GM18907 (cell line): ENCODE results near the gene POU3F3.

Experiments
- ATAC-seq: cut with Tn5 transposase; IDR thresholded peaks from one replicate; pipeline ENCODE4 v1.9.1; 2021; ENCODE audit warnings: mild to moderate bottlenecking, moderate library complexity; ENCODE audit not compliant: unreplicated experiment

The POU3F3 gene

DNA sequence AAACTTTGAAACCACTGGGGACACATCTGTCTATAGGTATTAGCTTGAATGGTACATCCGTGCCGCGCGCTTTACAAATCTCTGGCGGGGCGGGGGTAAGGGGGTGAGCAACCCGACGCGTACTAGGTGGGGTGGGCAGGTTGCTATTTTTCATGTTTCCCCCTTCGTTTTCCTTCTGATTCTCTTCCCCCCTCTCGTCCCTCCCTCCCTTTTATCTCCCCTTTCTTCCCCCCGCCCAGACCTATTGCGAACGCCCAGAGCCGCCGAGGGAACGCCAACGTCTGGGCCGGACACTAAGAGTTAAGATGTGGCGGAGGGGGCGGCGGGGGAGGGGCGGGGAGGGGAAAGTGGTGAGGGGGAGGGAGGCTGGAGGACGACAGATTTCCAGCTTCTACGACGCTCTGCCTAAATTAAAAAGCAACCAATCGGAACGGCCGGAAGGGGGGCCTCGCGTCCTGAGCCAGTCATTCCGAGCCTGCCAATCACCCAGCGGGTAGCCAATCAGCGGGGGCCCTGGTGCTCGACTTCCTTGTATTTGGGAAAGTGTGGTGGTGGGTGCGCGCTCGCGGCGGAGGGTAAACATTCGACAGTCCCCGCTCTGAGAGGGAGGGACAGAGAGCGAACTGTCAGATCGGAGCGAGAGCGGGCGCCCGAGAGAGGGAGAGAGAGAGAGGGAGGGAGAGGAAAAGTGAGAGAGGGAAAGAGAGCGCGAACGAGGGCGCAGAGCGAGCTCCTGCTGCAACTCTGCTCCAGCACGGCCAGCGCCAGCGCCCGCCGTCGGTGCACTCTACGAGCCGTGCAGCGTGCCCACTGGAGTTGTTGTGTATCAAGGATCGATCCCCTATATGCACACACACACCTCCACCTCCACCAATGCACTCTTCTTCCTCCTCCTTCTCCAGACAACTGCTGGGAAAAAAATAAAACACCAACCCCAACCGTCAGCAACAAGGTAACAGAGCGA lies at the start of gene POU3F3:
Gene POU3F3 (plus strand): TSS at position 582 of the 964 bp plus-strand sequence. CDS start 1,396 bp downstream, outside the sequence.
- peak; percentile 45 for ATAC-seq

DNA sequence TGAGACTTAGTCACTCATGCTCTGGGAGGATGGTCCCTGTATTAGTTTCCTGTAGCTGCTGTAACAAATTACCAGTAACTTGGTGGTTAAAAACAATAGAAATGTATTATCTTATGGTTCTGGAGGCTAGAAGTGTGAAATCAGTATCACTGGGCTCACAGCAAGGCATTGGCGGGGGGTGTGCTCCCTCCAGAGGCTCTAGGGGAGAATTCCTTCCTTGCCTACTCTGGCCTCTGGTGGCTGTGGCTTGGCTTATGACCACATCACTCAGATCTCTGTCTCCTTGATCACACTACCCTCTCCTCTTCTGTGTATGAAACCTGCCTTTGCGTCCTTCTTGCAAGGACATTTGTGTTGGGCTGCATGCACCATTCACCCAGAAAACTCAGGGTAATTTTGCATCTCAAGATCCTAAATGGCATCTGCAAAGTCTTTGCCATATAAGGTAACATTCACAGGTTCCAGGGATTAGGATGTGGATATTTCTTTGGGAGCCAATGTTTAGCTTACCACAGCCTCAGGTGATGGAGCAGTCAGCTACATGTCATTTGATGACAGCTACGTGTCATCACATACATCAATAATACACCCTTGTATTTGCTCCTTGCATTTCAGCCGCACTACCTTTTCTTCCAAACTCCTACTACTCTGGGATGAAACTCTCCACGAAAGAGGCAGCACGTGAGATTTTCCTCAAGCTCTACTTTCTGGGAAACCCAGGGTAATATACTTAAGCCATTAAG lies 49.6 kb upstream of the POU3F3 start:
- no peak for ATAC-seq

DNA sequence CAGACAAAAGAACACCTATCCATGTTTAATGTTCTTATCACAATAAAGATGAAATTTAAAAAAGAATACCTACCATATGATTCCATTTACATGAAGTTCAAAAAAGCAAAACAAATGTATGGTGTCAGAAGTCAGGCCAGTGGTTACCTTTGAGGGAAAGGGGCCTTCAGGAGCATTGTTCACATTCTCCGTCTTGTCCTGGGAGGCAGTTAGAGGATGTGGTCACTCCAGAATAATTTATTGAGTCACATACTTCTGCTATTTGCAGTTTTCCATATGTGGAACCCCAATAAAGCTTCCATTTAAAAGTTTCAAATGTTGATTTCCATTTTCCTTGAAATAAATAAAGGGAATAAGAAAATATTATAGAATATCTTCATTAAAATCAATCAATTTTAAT lies 41.6 kb upstream of the POU3F3 start:
- no peak for ATAC-seq

DNA sequence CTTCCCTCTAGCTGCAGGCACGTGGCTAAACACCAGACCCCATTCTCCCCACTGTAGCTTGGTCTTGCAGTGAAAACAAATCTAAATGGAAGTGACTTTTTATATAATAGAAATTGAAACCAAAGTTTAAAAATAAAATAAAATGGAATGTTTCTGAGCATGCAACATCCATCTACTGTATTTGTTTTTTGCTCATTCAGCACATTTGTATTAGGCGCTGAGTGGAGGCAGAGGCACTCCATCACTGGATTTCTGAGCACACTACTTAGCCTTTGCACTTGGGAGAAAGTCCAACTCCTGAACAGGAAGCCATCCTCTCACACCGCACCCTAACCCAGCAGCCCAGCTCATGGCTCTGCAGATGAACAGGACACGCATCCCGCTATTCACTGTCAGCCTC lies 37.8 kb upstream of the POU3F3 start:
- ATAC-seq: no peak

DNA sequence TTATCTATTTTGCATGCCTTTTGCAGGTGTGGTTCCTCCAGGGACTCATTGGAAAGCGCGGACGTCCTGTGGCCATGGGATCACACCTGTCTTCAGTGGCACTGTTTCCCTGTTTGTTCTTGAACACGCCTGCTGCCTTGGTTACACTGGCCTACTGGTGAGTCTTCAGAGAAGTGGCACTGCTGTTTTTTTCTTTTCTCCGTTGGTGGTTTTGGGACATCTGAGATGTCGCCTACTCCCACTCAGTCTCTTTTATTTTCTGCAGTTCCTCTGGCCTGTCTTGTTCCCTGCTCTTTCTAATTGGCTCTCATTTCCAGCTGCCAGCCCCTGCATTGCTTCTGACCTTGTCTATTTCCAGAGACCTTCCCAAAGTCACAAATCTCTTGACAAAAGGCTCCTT lies 35.7 kb upstream of the POU3F3 start:
- no peak for ATAC-seq

DNA sequence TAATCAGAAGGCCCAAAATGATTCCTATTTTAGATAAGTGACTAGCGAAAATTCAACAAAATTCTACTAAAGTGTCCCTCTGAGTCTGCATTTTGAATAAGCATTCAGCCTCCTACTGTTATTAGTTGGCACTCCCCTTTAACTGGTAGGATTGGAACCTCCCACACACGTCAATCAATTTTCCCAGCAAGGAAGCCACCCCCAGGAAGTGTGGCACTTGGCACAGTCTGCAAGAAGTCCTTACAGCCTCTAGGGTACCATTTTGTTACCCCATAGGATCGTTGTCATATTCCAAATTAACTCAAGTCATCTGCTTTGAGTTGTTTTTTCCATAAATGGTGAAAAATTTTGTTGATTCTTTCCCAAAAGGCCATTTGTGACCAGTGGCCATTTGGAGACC lies 33.8 kb upstream of the POU3F3 start:
- ATAC-seq: no peak

DNA sequence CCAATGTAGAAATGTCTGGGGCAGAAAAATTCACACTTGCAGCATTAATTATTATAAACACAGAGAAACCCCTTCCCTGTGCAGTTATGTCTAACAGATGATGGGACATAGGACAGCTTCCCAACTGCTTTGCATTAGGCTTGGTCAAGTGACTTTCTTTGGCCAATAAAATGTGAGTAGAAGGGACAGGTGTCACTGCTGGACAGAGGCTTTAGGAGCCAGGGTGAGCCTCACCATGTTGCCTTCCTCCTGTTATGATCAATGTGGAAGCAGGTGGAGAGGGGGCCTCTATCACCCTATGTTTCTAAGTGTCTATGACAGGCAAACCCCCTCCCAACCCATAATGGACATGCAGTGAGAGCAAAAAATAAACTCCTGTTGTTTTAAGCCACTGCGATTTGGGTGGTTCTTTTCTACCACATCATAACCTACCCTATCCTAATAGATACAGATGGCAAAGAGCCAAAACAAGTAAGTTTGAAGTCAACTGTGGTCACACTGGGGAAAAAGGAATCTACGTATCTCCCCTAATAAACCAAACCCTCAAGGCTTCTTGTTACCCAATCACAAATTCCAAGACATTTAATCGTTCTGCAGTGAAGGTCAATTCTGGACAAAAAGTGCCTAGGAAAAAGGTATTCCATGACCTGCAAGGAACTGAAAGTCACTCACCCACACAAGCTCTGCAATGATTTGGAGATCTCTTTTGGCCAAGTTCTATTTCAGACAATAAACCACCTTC lies 28.6 kb upstream of the POU3F3 start:
- ATAC-seq: no peak

DNA sequence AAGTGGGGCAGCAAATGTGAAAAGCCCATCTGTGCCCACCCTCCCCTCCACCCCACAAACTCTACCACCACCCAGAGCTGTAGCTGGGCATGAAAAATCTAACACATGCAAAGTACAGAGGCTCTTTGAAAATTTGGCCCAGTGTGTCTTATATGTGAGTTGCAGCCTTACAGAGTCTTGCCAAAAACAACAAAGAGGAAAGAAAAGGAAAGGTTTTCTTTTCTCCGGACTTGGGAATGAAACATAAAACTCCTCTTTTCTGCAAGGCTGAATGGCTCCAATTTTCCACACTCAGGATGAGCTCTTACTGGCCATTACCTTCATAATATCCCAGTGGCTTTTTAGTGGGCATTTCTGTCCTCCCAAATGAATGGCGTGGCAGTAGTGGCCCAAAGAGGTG lies 27.9 kb upstream of the POU3F3 start:
- ATAC-seq: no peak

DNA sequence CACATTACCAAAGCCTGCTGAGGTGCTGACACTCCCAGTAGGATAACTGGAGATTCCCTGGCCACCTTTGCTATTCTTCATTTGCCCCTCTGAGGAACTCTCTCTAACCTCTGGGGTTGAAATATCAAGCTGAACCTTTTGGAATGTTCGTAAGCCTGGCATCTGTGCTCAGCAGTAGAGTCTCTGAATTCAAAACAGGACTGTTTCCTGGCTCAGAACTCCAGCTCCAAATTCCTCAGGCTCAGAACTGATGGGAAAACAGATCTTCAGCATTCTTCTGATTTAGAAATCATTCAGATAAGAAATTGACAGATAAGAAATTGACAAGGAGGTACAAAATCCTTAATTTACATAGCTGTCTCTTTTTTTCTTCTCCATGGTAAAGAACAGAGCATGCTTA lies 22.2 kb upstream of the POU3F3 start:
- no peak for ATAC-seq

DNA sequence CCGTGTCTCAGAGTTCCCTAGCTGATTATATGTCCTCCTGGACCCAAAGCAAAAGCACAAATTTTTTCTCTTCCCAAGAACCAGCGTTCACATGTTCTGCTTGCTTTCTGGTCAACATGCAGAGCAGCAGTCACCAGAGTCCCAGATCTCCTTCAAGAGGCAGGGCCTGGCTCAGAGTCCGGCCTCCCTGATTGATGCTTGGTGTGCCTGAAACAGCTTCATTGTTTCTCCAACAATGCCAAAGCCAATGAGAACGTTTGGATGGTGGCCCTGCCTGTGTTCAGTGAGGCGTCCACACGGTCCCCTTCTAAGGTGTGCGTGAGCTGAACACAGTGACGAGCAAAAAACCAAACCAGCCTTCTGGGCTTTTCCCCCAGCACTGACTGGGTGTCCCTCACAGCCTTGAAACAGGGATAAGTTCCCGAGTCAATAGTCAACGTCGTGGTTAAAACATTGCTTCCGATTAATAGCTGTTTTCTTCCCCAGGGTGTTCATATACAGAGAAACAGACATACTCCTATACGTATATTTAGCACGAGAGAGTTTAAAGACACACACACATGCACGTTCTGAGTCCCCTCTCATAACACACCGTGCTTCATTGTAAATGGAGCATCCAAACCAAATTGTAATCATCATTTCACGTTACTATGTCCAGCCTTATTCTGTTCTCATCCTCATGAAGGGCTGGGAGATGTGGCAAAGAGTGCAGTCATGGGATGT lies 19.3 kb upstream of the POU3F3 start:
- ATAC-seq: no peak

DNA sequence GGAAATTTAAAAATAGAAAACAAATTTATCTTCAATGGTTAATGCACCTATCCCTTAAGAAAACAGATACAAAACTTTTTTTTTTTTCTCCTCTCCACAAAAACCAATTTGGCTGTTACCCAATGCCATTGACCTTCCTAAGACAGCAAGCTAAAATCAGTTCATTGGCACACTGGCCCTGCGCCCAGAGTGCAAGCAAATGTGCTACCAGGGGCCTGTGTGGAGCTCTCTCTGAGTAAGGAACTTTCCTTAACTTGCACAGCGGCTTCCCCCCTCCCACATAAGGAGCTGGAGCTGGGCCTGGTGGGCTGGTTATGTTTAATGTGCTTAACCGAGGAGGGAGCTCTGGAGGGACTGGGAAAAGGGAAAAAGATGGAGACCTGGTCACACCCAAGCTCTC lies 17.6 kb upstream of the POU3F3 start:
- no peak for ATAC-seq

DNA sequence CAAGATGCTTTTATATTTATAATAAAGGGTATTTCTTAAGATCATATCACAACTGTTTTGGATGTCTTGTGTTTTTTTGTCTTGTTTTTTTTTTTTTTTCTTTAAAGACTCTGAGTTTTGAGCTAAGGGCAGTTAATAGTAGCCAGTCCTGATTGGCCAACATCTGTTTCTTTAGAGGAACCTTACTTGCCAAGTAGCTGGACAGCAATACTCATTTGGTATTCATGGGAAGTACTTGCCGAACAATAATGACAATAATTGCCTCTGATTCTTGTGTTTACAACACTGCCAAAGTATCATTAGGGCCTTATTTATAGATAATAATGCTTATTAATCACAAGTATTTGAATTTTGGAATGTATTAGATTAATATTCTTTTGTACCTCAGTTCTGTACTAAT lies 17.1 kb upstream of the POU3F3 start:
- no peak for ATAC-seq

DNA sequence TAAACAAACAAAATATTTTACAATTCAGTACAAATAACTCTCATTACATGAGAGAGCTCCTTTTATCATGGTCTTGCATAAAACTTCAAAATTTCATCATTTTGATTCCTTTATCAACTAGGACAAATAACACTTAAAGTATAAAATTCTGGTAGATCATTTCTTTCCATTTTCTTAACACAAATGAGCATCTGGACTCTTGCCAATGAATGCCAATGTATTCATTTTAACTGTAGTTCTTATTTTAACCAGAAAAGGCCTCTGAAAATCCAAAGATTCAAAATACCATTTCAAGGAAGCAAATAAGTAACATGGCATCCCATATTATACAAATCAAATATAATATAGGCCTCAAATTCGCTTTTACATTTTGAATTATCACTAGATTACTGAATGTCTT lies 13.8 kb upstream of the POU3F3 start:
- ATAC-seq: no peak

DNA sequence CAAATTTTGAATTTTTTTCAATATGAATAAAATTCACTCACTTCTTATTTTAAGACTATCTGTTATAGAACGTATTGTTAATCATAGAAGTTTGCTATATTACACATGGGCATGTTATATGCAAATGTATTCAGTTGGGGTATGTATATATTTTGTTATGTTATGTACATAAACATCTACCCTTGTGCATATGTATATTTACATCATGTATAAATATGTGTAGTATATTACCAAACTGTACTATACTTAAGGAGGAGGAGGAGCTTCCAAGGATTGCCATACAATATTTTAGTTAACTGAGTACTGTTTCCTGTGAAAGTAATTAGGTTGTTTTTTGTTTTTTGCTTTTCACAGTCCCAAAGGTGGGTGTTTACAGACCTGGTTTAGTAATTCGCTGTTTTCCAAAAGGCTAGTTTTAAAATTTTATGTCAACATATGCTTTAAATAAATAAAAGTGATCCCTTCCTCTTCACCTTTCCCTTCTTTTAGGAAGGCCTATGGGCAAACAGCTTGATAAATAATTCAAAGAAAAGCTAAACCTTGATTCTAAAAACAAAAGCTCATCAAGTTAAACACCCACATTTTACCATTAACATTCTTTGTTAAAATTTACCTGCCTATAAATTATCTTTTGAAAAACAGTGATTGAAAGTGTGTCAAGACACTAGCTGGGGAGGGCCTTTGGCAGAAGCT lies 12.9 kb upstream of the POU3F3 start:
- no peak for ATAC-seq

DNA sequence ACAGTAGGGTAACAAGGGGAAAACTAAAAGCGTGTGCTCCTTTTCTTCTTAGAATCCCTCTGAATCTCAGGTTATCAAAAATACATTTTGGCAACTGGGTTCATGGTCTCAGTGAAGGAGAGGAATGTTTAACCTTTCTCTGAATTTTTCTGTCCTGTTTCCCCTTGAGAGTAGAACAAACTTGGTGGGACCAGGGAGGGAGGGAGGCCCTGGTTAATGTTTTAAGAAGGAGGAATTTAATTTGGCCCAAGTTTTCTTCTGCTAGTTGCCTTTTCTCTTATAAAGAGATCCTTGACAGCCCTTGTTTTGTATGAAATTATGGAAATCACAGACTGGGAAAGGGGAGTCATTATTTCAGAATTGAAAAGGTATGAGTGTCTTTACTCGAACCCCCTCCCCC lies 12.2 kb upstream of the POU3F3 start:
- no peak for ATAC-seq

DNA sequence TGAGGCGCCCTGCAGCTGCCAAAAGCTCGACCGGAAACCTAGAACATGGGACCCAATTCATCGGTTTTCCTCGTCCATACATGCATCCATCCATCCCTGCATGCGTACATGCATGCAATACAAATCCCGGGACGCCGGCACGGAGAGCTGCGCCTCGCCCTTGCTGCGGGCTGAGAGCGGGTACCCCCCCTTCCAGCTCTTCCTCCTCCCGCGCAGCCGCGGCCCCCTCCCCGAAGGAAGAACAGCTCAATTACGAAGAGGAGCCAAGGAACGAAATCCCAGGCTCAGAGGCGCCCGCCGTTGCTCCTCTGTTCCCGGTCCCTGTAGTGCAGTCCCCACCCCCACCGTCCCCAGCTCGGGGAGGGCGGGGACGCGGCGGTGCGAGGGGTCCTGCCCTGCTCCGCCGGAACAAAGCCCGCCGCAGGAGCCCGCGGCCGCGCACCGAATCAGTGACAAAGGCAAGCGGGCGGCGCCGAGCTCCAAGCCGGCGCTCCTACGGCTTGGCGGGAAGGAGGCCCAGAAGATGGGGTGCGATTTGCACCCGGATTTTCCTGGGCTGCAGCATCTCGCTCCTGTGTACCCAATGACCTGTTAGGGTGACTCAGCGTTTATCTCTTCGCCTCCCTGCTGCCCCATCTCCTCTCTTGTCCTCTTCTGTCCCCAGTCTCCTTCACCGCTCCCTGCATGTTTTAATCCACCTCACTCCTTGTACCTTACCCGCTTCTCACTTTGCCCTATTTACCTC lies 8.9 kb upstream of the POU3F3 start:
- ATAC-seq: no peak

DNA sequence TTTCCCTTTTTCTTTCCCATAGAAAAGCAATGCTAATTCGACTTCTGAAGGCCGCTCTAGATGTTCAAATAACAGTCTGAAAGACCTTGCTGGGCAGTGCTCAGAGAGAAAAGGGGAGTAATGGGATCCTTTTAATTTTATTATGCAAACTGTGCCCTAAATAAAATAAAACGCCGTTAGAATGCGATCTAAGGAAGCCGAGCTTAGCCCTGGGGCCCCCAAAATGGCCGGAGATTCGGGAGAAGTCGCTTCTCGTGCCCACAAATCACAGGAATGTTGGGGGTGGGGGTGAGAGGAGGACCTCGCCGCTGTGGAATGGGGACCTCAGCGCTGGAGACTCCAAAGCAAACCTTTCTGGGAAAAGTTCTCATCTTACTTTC lies 8.4 kb upstream of the POU3F3 start:
- ATAC-seq: no peak

DNA sequence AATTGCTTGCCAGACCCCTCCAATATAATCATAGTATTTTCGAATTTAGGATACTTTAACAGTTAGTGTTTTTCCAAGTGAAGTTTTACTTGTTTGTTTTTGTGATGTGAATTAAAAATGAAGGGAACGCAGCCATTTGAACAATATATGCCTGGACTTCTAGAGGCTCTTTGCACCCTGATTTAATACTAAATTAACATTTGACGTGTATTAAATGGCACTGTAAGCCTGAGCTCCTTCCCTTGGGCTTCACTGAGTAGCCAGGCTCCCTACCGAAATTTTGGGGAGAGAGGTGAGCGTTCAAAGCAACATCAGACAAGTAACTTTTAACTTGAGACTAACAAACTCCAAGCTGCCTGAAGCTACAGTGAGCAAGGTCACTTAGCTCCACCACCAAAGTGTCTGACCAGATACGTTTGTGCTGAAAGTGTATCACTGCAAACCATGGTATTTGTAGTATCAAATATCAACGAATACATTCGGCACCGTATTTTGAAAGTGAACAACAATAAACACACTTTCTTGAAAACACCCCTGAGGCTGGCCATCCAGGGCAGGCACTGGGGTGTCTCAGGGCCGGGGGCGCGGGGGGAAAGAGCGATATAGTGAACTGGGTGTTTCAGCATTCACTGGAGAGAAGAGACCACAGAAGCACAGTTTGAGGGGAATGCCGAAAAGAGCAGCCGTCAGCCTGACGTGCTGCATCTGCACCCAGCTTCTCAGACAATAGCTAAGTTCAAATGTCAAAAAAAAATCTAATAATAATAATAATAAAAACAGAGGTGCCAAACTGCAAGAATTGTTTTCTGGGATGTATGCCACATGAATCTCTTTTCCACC lies 7.7 kb upstream of the POU3F3 start:
- ATAC-seq: no peak
